MCF 10A (cell line): ENCODE results near the gene COX19. TPM values are rescaled to one million over a fixed set of nuclear protein-coding genes. Genes with fewer than 3 reads are reported as not detected.

ENCODE experiments used
- BruUV-seq: library from RNA; stranded (reverse); fragments of 400-500 nt; replicated peaks from 2 replicates; lab custom pipeline; 2021; lab: Mats Ljungman, UMichigan
- CTCF ChIA-PET: fragments of 300-600 bp; sonication (Branson Sonifier 250); formaldehyde crosslinking; extraction: SDS; loops from one replicate; lab custom pipeline; 2021; ENCODE audit warnings: antibody characterized with exemption, inconsistent platforms; lab: Yijun Ruan, JAX
- POLR2A ChIA-PET: fragments of 300-600, 350-650 bp; sonication (Branson Sonifier 250); formaldehyde crosslinking; extraction: SDS; loops from one replicate; lab custom pipeline; 2020; ENCODE audit warnings: antibody characterized with exemption, inconsistent platforms; lab: Yijun Ruan, JAX
- DNase-seq: peaks from one replicate; pipeline ENCODE4 v3.0.0-alpha.2; 2018; ENCODE audit not compliant: unreplicated experiment
- H3K27ac Mint-ChIP-seq: one replicate; pipeline ENCODE4 v1.8.0; 2022; ENCODE audit warnings: mild to moderate bottlenecking, low read depth, mixed read lengths; ENCODE audit not compliant: unreplicated experiment
- H3K27me3 Mint-ChIP-seq: one replicate; pipeline ENCODE4 v1.8.0; 2022; ENCODE audit warnings: mixed read lengths; ENCODE audit not compliant: insufficient read depth, unreplicated experiment
- H3K36me3 Mint-ChIP-seq: one replicate; pipeline ENCODE4 v1.8.0; 2022; ENCODE audit warnings: mild to moderate bottlenecking, moderate library complexity, mixed read lengths; ENCODE audit not compliant: insufficient read depth, unreplicated experiment
- H3K4me1 Mint-ChIP-seq: one replicate; pipeline ENCODE4 v1.8.0; 2022; ENCODE audit warnings: mixed read lengths; ENCODE audit not compliant: insufficient read depth, unreplicated experiment
- H3K4me3 Mint-ChIP-seq: one replicate; pipeline ENCODE4 v1.8.0; 2022; ENCODE audit warnings: mild to moderate bottlenecking, moderate library complexity, mixed read lengths; ENCODE audit not compliant: unreplicated experiment
- H3K9me3 Mint-ChIP-seq: one replicate; pipeline ENCODE4 v1.8.0; 2022; ENCODE audit warnings: mixed read lengths; ENCODE audit not compliant: unreplicated experiment
- CTCF ChIP-seq: fragments of 200-600 bp; IDR thresholded peaks from one replicate; pipeline ENCODE4 v1.8.0; 2022; ENCODE audit warnings: antibody characterized with exemption, mild to moderate bottlenecking; ENCODE audit not compliant: unreplicated experiment
- intact Hi-C: fragments of 100-400 bp; cut with micrococcal nuclease; formaldehyde crosslinking; loops from 2 replicates; pipeline ENCODE4 v1.14.1; 2022
- total RNA-seq: library from RNA; stranded (reverse); gene quantifications from 2 replicates; pipeline ENCODE4 v1.2.3, GENCODE V29; 2022

Gene COX19
- total RNA-seq, 1 experiment from 2014 or later: 16.5 TPM

GRCh38 chr7:974172-974571 is 1.2 kb downstream of the COX19 start:
- ChIA-PET POLR2A (interaction anchor here (0.7 to 2.9 kb wide), 11 partner anchors 10 to 186 kb away, joined by 3 to 15 read pairs (median 5); partner anchors contain the start of genes ADAP1 and ZFAND2A), CTCF (interaction anchor here (0.6 to 3.2 kb wide), 5 partner anchors 18 to 233 kb away, joined by 4 to 22 read pairs (median 4); no protein-coding TSS in a partner anchor)
- Mint-ChIP-seq H3K27ac (peak overlapping the region; percentile 79), H3K4me1 (no peaks in the 10 kb centered on the region), H3K36me3 (peaks cover 48% of the 10 kb centered on the region), H3K9me3 (no peaks in the 10 kb centered on the region), H3K27me3 (no peaks in the 10 kb centered on the region), H3K4me3 (peak overlapping the region; percentile 87)
- TF ChIP-seq CTCF: no peak
- intact Hi-C loops: loop anchor here (2.0 kb wide), 1 partner anchor 37 kb away; no protein-coding TSS in a partner anchor
- DNase-seq: peak; percentile 49
- no TSS peak for BruUV-seq

DNA sequence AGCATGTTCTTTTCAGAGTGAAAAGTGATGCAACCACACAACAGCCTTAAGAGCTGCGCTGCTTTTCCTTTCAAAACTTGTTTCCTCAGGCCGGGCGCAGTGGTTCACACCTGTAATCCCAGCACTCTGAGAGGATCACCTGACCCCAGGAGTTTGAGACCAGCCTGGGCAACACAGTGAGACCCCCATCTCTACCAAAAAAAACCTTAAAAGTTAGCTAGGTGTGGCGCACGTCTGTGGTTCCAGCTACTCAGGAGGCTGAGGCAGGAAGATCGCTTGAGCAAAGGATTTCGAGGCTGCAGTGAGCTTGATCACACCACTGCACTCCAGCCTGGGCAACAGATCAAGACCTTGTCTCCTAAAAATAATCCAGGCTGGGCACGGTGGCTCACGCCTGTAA is 2.0 kb downstream of the COX19 start:
- ChIA-PET POLR2A (interaction anchor here (0.6 to 2.9 kb wide), 7 partner anchors 20 to 209 kb away, joined by 3 to 11 read pairs (median 5); partner anchors contain the start of genes ADAP1 and ZFAND2A), CTCF (interaction anchor here (0.6 to 3.2 kb wide), 3 partner anchors 19 to 220 kb away, joined by 3 to 22 read pairs (median 3); no protein-coding TSS in a partner anchor)
- TF ChIP-seq CTCF: no peak

GRCh38 chr7:972676-973309 is 2.6 kb downstream of the COX19 start:
- peaks cover 57% of the 10 kb centered on the region for H3K36me3 Mint-ChIP-seq
- H3K4me3 Mint-ChIP-seq: peak overlapping the region; percentile 87
- DNase-seq: no peak
- H3K27me3 Mint-ChIP-seq: no peaks in the 10 kb centered on the region
- intact Hi-C loops: no loop called here
- no peak overlapping the region for H3K27ac Mint-ChIP-seq
- CTCF ChIA-PET: interaction anchor here (0.5 to 3.2 kb wide), 3 partner anchors 20 to 362 kb away, joined by 3 to 22 read pairs (median 3); no protein-coding TSS in a partner anchor
- H3K4me1 Mint-ChIP-seq: no peaks in the 10 kb centered on the region
- BruUV-seq: no TSS peak
- POLR2A ChIA-PET: interaction anchor here (0.6 to 2.9 kb wide), 7 partner anchors 19 to 208 kb away, joined by 3 to 11 read pairs (median 5); partner anchors contain the start of genes ADAP1 and ZFAND2A
- H3K9me3 Mint-ChIP-seq: no peaks in the 10 kb centered on the region
- no peak for TF ChIP-seq CTCF

More for the DNA sequence above, 2.0 kb downstream of the COX19 start:
- peak overlapping the region; percentile 87 for H3K4me3 Mint-ChIP-seq
- no TSS peak for BruUV-seq
- no peaks in the 10 kb centered on the region for H3K9me3 Mint-ChIP-seq
- peaks cover 56% of the 10 kb centered on the region for H3K36me3 Mint-ChIP-seq
- intact Hi-C loops: no loop called here
- DNase-seq: no peak
- peak overlapping the region; percentile 16 for H3K27ac Mint-ChIP-seq
- no peaks in the 10 kb centered on the region for H3K27me3 Mint-ChIP-seq
- H3K4me1 Mint-ChIP-seq: no peaks in the 10 kb centered on the region

DNA sequence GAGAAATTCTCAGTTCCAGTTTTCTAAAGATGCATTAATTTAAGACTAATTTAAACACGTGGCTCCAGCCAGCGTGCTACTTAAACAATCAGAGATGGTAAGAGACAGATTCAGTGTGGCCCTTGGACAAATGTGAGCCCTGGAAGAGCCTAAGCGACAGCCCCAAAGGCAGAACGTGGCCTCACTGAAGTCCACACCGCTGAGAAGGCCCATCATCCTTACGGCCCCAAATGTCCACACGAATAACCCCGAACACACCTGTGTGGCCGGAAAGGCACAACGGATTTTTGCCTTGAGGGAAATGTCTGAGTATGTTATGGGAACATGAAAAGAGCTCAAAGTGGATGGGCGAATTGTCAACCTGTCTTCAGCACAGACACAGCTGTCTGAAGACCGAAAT is 3.2 kb downstream of the COX19 start:
- Mint-ChIP-seq H3K27ac (no peak overlapping the region), H3K36me3 (peaks cover 63% of the 10 kb centered on the region), H3K4me1 (no peaks in the 10 kb centered on the region), H3K27me3 (no peaks in the 10 kb centered on the region), H3K9me3 (no peaks in the 10 kb centered on the region), H3K4me3 (no peak overlapping the region)
- no peak for TF ChIP-seq CTCF
- DNase-seq: no peak
- CTCF ChIA-PET: interaction anchor here (0.5 to 1.3 kb wide), 2 partner anchors 62 to 363 kb away, joined by 3 read pairs; no protein-coding TSS in a partner anchor
- intact Hi-C loops: no loop called here
- no TSS peak for BruUV-seq
- POLR2A ChIA-PET: interaction anchor here (0.6 to 2.9 kb wide), 4 partner anchors 20 to 240 kb away, joined by 3 to 7 read pairs (median 3); partner anchors contain the start of gene ZFAND2A
